Measurements from ENCODE around the gene PLD5.
"Not testable (repeated sequence)": the region's sequence is repeated elsewhere in the genome, so short reads cannot be mapped to it uniquely, and the experiment has no call there.

PLD5 gene

DNA sequence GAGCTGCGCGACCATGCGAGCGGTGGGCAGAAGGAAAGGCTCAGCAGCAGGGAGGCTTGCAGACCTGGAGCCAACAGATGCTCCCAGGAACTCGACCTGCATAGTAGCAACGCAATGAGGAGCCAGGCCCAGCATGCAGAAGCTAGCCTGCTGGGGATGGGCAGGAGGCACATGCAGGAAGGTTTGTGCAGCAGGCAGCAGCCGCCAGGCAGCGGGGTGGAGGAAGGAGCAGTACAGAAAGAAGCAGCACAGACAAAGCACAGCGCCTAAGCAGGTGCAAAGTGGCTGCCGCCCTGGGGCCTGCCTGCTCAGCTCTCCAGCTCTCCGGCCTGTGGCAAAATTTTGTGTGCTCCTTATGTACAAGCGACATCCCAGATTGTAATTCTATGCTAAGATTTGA, 312.1 kb downstream of the PLD5 start:
- DNase-seq (ENCODE audit: low read depth, low spot score), result no peak

GRCh38 chr1:242211254-242212022, 313.1 kb downstream of the PLD5 start:
- DNase-seq (ENCODE audit: low read depth, low spot score), result no peak

GRCh38 chr1:242210316-242210715, 314.2 kb downstream of the PLD5 start:
- DNase-seq (ENCODE audit: low read depth, low spot score), result not testable (repeated sequence)

DNA sequence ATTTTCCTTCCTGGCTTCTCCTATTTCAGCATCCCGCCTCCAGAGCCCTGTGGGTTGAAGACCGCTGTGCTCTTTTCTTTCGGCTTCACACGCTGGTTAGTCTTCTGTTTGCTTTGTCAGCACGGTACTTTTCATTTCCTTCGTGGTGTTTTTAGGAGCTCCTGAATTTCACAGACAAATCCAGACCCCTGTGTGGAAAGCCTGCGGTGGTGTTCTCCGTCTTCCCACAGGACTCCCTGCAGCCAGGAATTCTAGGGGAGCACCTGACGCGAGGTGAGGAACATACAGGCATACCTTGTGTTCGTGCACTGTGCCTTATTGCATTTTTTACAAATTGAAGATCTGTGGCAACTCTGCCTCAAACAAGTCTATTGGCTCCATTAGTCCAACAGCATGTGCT, 315.4 kb downstream of the PLD5 start:
- no peak for DNase-seq (ENCODE audit: low read depth, low spot score)

DNA sequence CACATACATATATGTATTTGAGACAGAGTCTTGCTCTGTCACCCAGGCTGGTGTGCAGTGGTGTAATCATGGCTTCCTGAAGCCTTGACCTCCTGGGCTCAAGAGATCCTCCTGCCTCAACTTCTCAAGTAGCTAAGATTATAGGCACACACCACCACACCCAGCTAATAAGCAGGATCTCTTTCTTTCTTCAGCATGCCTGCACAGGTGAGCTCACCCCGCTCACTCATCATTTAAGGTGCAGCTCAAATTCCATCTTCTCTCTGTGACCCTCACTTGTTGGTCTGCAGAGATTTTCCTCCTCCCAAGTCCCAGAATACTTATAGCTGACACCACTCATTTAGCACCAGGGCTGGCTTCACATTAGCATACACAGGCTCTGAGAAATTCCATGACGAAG, 316.5 kb downstream of the PLD5 start:
- DNase-seq (ENCODE audit: low read depth, low spot score), result no peak

DNA sequence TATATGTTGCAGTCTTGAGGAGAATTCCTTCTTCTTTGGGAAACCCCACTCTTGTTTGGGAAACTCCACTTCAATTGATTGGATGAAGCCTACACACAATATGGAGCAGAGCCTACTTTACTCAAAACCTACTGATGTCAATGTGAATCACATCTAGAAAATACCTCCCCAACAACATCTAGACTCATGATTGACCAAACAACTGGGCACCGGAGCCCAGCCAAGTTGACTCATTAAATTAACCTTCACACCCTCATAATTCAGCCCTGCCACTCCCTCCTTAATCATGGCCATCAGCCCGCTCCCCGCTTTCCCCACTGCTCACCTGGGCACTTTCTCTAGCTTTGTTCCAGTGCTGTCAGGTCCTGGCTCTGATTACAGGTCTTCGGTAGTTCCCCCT, 317.5 kb downstream of the PLD5 start:
- DNase-seq (ENCODE audit: low read depth, low spot score), result no peak

DNA sequence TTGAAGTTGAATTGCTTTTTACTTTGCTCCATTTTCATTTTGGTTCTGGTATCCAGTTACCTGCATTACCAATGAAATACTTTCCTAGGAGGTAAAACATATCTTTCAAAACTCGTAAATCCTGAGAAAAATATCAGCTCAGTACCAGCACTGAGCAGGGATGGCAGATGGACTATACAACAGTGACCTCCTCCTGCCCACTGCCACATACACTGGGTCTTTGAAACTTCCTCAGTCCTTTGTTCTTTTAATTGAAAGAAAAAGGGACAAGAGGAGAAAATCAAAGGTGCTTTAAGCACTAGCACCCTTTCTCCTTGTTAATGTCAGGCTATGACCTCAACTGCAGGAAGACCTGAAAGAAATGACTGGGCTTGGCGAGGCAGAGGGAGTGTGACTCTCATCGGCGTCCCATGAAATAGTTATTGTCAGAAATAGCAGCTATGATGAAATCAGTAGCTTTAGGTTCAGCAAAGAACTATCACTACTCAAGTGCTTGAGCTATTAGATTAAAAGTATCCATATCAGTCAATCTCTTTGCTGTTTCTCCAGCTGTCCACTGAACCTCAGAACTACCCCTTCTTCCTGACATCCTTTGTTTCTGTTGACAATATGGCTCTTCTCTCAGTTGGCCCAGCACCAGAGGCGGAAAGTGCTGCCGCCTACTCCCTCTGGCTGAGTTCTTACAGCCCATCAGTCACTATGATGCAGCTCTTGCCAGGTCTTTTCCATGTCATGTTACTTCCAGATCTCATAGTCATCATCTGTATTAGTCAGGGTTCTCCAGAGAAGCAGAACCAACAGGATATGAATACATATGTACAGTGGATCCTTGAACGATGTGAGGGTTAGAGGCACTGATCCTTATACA, 318.6 kb downstream of the PLD5 start:
- no peak for DNase-seq (ENCODE audit: low read depth, low spot score)

DNA sequence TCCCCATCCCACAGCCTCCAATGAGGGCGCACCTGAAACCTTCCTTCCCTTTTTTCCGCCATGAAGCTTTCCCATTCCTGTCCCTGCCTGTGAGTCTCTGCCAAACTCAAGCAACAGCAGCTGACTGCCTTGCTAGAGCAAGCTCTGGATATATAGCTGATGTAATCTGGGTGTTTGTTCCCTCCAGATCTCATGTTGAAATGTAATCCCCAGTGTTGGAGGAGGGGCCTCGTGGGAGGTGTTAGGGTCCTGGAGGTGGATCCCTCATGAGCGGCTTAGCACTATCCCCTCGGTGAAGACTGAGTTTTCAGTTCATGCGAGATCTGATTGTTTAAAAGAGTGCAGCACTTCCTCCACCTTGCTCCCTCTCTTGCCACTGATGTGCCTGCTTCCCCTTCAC, 321.2 kb downstream of the PLD5 start:
- no peak for DNase-seq (ENCODE audit: low read depth, low spot score)

- no peak for DNase-seq (ENCODE audit: low read depth, low spot score)
Observed at GRCh38 chr1:242201090-242201489, 323.4 kb downstream of the PLD5 start.

- DNase-seq (ENCODE audit: low read depth, low spot score), result no peak
Observed at GRCh38 chr1:242199776-242200458, 324.6 kb downstream of the PLD5 start.

GRCh38 chr1:242197907-242198820, 326.3 kb downstream of the PLD5 start:
- DNase-seq (ENCODE audit: low read depth, low spot score), result no peak

DNA sequence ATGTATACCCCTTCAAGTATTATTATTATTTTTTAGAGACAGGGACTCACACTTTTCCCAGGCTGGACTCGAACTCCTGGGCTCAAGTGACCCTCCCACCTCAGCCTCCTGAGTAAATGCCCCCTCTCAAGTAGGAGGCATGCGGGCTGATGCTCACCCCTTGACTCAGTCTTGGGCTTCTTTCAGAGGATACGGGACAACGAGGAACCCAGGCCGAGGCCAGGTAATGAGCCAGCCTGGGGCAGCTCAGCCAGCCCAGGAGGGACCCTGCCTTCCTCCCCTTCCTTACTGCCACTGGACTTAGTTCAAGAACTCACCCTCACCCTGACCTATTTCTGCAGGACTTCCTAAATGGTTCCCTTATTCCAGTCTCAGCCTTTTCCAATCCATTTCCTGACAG, 327.6 kb downstream of the PLD5 start:
- no peak for DNase-seq (ENCODE audit: low read depth, low spot score)

GRCh38 chr1:242196101-242196500, 328.4 kb downstream of the PLD5 start:
- DNase-seq (ENCODE audit: low read depth, low spot score), result no peak

GRCh38 chr1:242189591-242189990, 334.9 kb downstream of the PLD5 start:
- no peak for DNase-seq (ENCODE audit: low read depth, low spot score)

DNA sequence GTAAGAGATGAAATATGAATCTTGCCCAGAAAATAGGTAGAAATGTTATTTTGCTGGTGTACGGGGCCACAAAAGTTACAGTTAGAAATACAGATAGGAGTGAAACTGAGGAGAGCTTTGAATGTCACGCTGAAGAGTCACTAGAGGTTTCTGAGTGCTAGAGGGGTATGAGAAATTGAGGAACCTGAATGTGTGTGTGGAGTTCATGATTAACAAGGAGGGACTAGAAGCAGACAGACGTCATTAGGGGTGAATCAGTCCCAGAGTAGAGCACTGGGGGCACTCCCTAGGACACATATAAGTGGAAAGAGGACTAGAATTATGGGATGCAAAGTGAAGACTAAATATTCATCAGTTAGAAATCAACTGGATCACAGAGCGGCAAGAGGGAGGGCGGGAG, 336.7 kb downstream of the PLD5 start:
- no peak for DNase-seq (ENCODE audit: low read depth, low spot score)

DNA sequence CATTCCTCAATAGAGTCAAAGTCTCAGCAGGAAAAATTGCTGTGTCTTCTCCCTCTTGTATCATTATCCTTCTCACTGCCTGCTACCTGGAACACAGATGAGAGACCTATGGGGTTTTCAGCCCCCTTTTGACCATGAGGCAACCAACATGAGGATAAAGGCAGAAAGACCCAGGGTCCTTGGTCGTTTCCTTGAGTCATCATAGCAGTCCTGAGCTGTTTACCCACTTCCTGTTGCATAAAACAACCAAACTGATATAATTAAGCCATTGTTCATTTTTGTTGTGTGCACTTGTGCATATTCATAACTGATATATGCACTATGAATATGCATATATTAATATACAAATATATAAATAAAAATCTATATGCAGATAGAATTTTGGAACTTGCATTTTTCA, 337.3 kb downstream of the PLD5 start:
- DNase-seq (ENCODE audit: low read depth, low spot score), result no peak

- DNase-seq (ENCODE audit: low read depth, low spot score), result no peak
Observed at GRCh38 chr1:242185731-242186130, 338.8 kb downstream of the PLD5 start.

DNA sequence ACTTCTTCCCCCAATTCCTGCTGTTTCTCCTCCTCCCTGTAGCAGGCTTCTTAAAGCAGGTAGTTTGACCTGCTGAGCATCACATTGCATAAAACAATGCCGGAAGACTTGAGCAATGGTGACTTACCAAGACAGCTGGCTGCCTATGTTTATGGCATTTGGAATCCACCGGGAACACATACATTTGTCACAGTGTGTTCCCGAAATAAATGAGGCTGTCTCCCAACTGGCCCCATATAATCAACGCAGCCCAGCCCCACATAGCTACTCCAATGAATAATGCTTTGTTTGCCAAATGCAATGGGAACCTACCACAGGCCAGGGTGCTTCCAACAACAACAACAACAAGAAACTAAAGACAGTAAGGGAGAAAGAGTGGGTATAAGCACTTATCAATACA, 339.5 kb downstream of the PLD5 start:
- DNase-seq (ENCODE audit: low read depth, low spot score), result no peak

GRCh38 chr1:242179767-242180166, 344.7 kb downstream of the PLD5 start:
- not testable (repeated sequence) for DNase-seq (ENCODE audit: low read depth, low spot score)

DNA sequence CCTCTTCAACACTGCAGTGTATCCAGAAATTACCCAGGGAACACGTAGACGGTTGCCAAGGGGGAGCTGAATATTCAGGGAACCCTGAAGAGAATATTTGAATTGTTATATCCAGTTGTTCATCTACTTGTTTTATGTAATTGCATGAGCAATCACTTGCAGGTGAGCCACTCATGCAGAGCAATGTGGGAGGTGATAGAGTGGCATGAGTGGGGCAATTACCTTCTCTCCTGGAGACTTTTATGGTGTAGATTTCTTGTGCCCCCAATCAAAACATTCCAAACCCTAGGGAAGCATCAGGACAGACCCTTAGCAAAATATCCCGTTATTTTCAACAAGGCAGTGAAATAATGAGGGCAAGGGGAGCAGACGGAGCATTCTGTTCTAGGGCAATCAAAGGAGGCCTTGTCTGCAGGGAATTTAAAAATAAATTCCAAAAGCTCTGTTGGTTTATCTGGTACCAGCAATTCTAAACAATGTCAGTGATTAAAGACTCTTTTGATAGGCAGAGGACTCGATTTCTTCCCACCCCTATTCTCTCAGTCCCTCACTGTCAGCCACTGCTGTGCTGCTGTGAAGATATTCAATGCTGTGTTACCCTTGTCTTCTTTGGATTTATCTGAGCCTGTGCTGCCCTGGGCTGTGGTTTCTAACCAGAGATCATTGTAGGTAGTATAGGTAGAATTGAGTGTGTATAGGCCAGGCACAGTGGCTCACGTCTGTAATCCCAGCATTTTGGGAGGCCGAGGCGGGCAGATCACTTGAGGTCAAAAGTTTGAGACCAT, 345.4 kb downstream of the PLD5 start:
- DNase-seq (ENCODE audit: low read depth, low spot score), result no peak

DNA sequence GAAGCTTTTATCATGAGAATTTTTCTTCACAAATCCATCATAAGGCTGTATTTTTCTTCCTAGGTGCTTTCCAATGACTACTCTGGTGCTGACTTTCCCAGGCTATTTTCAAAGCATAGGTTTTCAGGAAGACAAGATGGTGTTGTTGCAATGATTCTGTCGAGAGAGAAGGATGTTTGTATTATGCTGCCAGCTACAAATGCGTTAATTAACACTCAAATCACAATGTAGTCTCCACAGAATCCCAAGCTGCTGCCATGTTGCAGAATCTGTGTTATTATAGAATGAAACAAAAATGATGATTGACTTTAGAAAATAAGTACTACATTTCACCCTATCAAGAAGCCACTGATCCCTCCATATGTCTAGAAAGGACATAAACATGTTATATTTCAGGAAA, 346.1 kb downstream of the PLD5 start:
- DNase-seq (ENCODE audit: low read depth, low spot score), result no peak

Measured in activated CD4-positive, CD25-positive, alpha-beta regulatory T cell treated with anti-CD3 and anti-CD28 coated beads, Interleukin-2, amount 50 U/mL, for 16 hours (primary cell).